ENCODE results near the gene PDE3A.

PDE3A gene

DNA sequence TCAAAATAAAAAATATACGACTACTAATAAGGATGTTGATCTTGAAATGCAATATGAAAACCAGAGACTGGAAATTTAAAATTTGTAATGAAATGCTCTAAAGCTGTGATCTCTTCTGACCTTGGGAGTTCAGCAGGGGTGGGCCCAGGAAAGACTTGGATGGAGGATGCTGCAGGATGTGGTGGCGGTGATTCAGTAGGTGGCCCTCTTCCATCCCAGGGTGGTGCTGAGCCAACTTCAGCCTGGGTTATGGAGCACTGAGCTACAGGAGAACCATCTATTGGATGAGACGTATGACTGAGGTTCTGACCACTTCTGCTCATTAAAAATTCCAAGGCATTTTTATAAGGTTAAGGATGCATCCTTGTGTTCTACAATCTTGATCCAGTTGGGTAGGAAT lies 6.9 kb upstream of the PDE3A start:
- TF ChIP-seq, protein P1, sequence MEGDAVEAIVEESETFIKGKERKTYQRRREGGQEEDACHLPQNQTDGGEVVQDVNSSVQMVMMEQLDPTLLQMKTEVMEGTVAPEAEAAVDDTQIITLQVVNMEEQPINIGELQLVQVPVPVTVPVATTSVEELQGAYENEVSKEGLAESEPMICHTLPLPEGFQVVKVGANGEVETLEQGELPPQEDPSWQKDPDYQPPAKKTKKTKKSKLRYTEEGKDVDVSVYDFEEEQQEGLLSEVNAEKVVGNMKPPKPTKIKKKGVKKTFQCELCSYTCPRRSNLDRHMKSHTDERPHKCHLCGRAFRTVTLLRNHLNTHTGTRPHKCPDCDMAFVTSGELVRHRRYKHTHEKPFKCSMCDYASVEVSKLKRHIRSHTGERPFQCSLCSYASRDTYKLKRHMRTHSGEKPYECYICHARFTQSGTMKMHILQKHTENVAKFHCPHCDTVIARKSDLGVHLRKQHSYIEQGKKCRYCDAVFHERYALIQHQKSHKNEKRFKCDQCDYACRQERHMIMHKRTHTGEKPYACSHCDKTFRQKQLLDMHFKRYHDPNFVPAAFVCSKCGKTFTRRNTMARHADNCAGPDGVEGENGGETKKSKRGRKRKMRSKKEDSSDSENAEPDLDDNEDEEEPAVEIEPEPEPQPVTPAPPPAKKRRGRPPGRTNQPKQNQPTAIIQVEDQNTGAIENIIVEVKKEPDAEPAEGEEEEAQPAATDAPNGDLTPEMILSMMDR (IDR thresholded peaks at IDR 0.05; ENCODE audit: insufficient read depth, low read length, poor library complexity, severe bottlenecking), result no peak

GRCh38 chr12:20364501-20364900 lies 3.8 kb upstream of the PDE3A start:
- H3K27me3 ChIP-seq (replicated peaks; ENCODE audit: control insufficient read depth, insufficient read depth, low read length), result no peaks in the 10 kb centered on the region
- TF ChIP-seq, protein P1 (IDR thresholded peaks at IDR 0.05; ENCODE audit: insufficient read depth, low read length, poor library complexity, severe bottlenecking), result no peak
- no peak overlapping the region for H3K4me3 ChIP-seq (replicated peaks; ENCODE audit: low read depth, low read length)
- no peaks in the 10 kb centered on the region for H3K36me3 ChIP-seq (ENCODE audit: control insufficient read depth, insufficient read depth, low read length)
- no peak for DNase-seq (ENCODE audit: extremely low read depth, insufficient read length)

More for the DNA sequence above, 6.9 kb upstream of the PDE3A start:
- Histone ChIP-seq H3K27me3 (replicated peaks; ENCODE audit: control insufficient read depth, insufficient read depth, low read length) (no peaks in the 10 kb centered on the region), H3K4me3 (replicated peaks; ENCODE audit: low read depth, low read length) (no peak overlapping the region), H3K36me3 (ENCODE audit: control insufficient read depth, insufficient read depth, low read length) (no peaks in the 10 kb centered on the region)
- DNase-seq (ENCODE audit: extremely low read depth, insufficient read length), result no peak

- TF ChIP-seq, protein P1 (IDR thresholded peaks at IDR 0.05; ENCODE audit: insufficient read depth, low read length, poor library complexity, severe bottlenecking), result no peak
- DNase-seq (ENCODE audit: extremely low read depth, insufficient read length), result no peak
- Histone ChIP-seq H3K36me3 (ENCODE audit: control insufficient read depth, insufficient read depth, low read length) (no peaks in the 10 kb centered on the region), H3K27me3 (replicated peaks; ENCODE audit: control insufficient read depth, insufficient read depth, low read length) (no peaks in the 10 kb centered on the region), H3K4me3 (replicated peaks; ENCODE audit: low read depth, low read length) (no peak overlapping the region)
These were observed 1.4 kb upstream of the PDE3A start for GRCh38 chr12:20366776-20367409.

DNA sequence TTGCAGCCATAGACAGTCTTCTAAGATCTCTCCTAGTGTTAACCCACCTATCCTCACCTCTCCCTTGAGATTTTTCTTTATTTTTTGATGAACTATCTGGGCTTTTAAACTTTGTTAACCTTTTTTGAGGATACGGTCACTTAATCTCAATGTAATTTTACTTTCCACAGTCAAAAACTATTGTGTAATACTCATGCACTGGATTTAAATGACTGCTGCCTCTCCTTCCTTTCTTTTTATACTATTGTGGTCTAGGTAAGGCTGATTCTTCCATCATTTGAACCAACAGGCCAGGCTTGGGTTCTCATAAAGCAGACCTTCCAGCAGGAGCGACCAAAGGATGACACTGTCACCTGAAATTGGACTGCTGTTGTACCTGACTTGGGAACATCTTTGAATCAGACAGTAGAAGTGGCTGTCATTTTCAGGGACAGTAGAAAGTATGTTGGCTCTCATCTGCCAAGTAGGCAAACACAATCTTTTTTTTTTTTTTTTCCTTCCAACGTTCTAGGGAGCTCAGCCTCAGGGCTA lies 689 bp upstream of the PDE3A start:
- no peaks in the 10 kb centered on the region for H3K36me3 ChIP-seq (ENCODE audit: control insufficient read depth, insufficient read depth, low read length)
- H3K27me3 ChIP-seq (replicated peaks; ENCODE audit: control insufficient read depth, insufficient read depth, low read length), result no peaks in the 10 kb centered on the region
- TF ChIP-seq, protein P1 (IDR thresholded peaks at IDR 0.05; ENCODE audit: insufficient read depth, low read length, poor library complexity, severe bottlenecking), result no peak
- DNase-seq (ENCODE audit: extremely low read depth, insufficient read length), result no peak
- H3K4me3 ChIP-seq (replicated peaks; ENCODE audit: low read depth, low read length), result no peak overlapping the region

GRCh38 chr12:20368651-20369304 lies 441 bp downstream of the PDE3A start:
- TF ChIP-seq, protein P1 (IDR thresholded peaks at IDR 0.05; ENCODE audit: insufficient read depth, low read length, poor library complexity, severe bottlenecking), result no peak
- H3K4me3 ChIP-seq (replicated peaks; ENCODE audit: low read depth, low read length), result no peak overlapping the region

More at GRCh38 chr12:20368651-20369304, 441 bp downstream of the PDE3A start:
- no peaks in the 10 kb centered on the region for H3K27me3 ChIP-seq (replicated peaks; ENCODE audit: control insufficient read depth, insufficient read depth, low read length)
- peak; percentile 6 for DNase-seq (ENCODE audit: extremely low read depth, insufficient read length)
- no peaks in the 10 kb centered on the region for H3K36me3 ChIP-seq (ENCODE audit: control insufficient read depth, insufficient read depth, low read length)
